Measurements from ENCODE around the gene UBL5. TPM values are rescaled to one million over a fixed set of nuclear protein-coding genes. Genes with fewer than 3 reads are reported as not detected.

UBL5 gene
- total and polyA plus RNA-seq, 10 of the 15 experiments (the other 5 are each of a cell fraction or from before 2014, with no cell fraction given), result 297 to 897 (median 711) TPM

GRCh38 chr19:9785367-9786331, 42.1 kb upstream of the UBL5 start:
- peak overlapping the region; percentile 28; the same call in 1 of the 2 replicates for H3K9ac ChIP-seq (ENCODE audit: control insufficient read depth, insufficient read depth, low read length)
- no peaks in the 10 kb centered on the region for H3K4me1 ChIP-seq (ENCODE audit: control insufficient read depth, insufficient read depth, low read length)
- WGBS (ENCODE audit: insufficient coverage, insufficient replicate concordance, low lambda C conversion rate, missing lambda C conversion rate), result under 1% methylated on average over 45 of the region's 74 CpGs
- no peaks in the 10 kb centered on the region; the same call in 2 of the 3 replicates for H3K9me3 ChIP-seq (replicated peaks; ENCODE audit: control insufficient read depth, insufficient read depth, low read length)
- peak overlapping the region; percentile 58; the same call in 1 of the 2 replicates for H3K4me2 ChIP-seq (ENCODE audit: control insufficient read depth, insufficient read depth)
- no TSS peak for BruUV-seq (replicated peaks)
- H3K36me3 ChIP-seq (ENCODE audit: control insufficient read depth in 2 of 2, insufficient read depth in 2 of 2, low read length in 1 of 2), result no peaks in the 10 kb centered on the region
- no peak overlapping the region for H3K27ac ChIP-seq (ENCODE audit: control insufficient read depth, insufficient read depth)
- ChIA-PET SMC1A (ENCODE audit: uncharacterized antibody, unreplicated experiment) (no interaction called here), RAD21 (ENCODE audit: unreplicated experiment) (no interaction called here), POLR2A (no interaction called here), CTCF (no interaction called here)
- in situ Hi-C loops (cut with MboI), result no loop called here
- no peaks in the 10 kb centered on the region for H3K79me2 ChIP-seq (ENCODE audit: control insufficient read depth, insufficient read depth, low read length)
- FAIRE-seq (no peak), ATAC-seq (peak; percentile 35; the same call in 1 of the 3 replicates), DNase-seq (ENCODE audit: low read depth, low spot score) (peak; percentile 67)
- H4K20me1 ChIP-seq (ENCODE audit: control insufficient read depth, insufficient read depth), result no peaks in the 10 kb centered on the region
- peak overlapping the region; percentile 80 for H2AFZ ChIP-seq (ENCODE audit: control insufficient read depth, low read depth, low read length)
- peak overlapping the region; percentile 99 for H3K4me3 ChIP-seq
- H3K27me3 ChIP-seq (replicated peaks in 1 of 2; ENCODE audit: control insufficient read depth in 2 of 2, insufficient read depth in 2 of 2, low read length in 1 of 2), result no peaks in the 10 kb centered on the region
- intact Hi-C loops (cut with micrococcal nuclease; ENCODE audit: unreplicated experiment), result no loop called here
- TF ChIP-seq, protein P1, sequence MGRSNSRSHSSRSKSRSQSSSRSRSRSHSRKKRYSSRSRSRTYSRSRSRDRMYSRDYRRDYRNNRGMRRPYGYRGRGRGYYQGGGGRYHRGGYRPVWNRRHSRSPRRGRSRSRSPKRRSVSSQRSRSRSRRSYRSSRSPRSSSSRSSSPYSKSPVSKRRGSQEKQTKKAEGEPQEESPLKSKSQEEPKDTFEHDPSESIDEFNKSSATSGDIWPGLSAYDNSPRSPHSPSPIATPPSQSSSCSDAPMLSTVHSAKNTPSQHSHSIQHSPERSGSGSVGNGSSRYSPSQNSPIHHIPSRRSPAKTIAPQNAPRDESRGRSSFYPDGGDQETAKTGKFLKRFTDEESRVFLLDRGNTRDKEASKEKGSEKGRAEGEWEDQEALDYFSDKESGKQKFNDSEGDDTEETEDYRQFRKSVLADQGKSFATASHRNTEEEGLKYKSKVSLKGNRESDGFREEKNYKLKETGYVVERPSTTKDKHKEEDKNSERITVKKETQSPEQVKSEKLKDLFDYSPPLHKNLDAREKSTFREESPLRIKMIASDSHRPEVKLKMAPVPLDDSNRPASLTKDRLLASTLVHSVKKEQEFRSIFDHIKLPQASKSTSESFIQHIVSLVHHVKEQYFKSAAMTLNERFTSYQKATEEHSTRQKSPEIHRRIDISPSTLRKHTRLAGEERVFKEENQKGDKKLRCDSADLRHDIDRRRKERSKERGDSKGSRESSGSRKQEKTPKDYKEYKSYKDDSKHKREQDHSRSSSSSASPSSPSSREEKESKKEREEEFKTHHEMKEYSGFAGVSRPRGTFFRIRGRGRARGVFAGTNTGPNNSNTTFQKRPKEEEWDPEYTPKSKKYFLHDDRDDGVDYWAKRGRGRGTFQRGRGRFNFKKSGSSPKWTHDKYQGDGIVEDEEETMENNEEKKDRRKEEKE (IDR thresholded peaks at IDR 0.05), result no peak
- TF ChIP-seq SIN3A (IDR thresholded peaks at IDR 0.05; ENCODE audit: low read depth, low read length) (no peak), RB1 (IDR thresholded peaks at IDR 0.05; ENCODE audit: borderline replicate concordance) (no peak), ESRRA (IDR thresholded peaks at IDR 0.05; ENCODE audit: low read length) (no peak), POLR2A (IDR thresholded peaks at IDR 0.05; ENCODE audit: low read depth, low read length) (peak; percentile 77), TCF12 (IDR thresholded peaks at IDR 0.05; ENCODE audit: low read depth, low read length) (0 out of 2 replicates have a peak, but pooled peaks have one; percentile 28), CREB1 (IDR thresholded peaks at IDR 0.05; ENCODE audit: low read depth) (peak; percentile 25; the same call in 1 of the 2 replicates), HDGF (IDR thresholded peaks at IDR 0.05) (no peak), ZBTB11 (CRISPR knock-in tag; IDR thresholded peaks at IDR 0.05) (no peak), RUNX3 (IDR thresholded peaks at IDR 0.05; ENCODE audit: low read length) (peak; percentile 12; the same call in 1 of the 2 replicates), CREM (IDR thresholded peaks at IDR 0.05; ENCODE audit: low read depth) (0 out of 2 replicates have a peak, but pooled peaks have one; percentile 7), POU2F2 (IDR thresholded peaks at IDR 0.05; ENCODE audit: borderline replicate concordance, low read depth, low read length) (no peak), NFYB (IDR thresholded peaks at IDR 0.05; ENCODE audit: insufficient read depth, low read depth, low read length) (no peak), ASH2L (IDR thresholded peaks at IDR 0.05; ENCODE audit: borderline replicate concordance, low read depth) (no peak), E2F4 (IDR thresholded peaks at IDR 0.05; ENCODE audit: low read depth, low read length) (no peak), EGR1 (IDR thresholded peaks at IDR 0.05; ENCODE audit: borderline replicate concordance in 1 of 2, low read depth in 2 of 2, low read length in 2 of 2) (peak in 1 of 2 experiments; percentile 65; a peak in 2 of 3 replicates), HCFC1 (IDR thresholded peaks at IDR 0.05; ENCODE audit: low read length) (no peak)

All from GM12878 (cell line).